GM21619 (cell line): Measurements from ENCODE around the gene CUL3.
"Not testable (repeated sequence)": the region's sequence is repeated elsewhere in the genome, so short reads cannot be mapped to it uniquely, and the experiment has no call there.

Experiments used
- ATAC-seq: cut with Tn5 transposase; IDR thresholded peaks from one replicate; pipeline ENCODE4 v1.9.1; 2021; ENCODE audit not compliant: unreplicated experiment

Gene CUL3

DNA sequence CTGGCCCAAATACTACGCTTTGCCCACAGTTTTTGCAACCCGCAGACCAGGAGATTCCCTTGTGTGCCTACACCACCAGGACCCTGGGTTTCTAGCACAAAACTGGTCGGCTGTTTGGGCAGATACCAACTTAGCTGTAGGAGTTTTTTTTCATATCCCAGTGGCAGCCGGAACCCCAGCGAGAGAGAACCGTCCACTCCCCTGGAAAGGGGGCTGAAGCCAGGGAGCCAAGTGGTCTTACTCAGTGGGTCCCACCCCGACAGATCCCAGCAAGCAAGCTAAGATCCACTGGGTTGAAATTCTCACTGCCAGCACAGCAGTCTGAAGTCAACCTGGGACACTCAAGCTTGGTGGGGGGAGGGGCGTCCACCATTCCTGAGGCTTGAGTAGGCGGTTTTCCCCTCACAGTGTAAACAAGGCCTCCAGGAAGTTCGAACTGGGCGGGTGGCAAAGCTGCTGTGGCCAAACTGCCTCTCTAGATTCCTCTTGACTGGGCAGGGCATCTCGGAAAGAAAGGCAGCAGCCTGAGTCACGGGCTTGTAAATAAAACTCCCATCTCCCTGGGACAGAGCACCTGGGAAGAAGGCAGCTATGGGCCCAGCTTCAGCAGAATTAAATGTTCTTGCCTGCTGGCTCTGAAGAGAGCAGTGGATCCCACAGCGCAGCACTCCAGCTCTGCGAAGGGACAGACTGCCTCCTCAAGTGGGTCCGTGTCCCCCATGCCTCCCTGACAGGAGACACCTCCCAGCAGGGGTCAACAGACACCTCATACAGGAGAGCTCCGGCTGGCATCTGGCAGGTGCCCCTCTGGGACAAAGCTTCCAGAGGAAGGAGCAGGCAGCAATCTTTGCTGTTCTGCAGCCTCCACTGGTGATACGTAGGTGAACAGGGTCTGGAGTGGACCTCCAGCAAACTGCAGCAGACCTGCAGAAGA, 99.8 kb downstream of the CUL3 start:
- not testable (repeated sequence) for ATAC-seq

DNA sequence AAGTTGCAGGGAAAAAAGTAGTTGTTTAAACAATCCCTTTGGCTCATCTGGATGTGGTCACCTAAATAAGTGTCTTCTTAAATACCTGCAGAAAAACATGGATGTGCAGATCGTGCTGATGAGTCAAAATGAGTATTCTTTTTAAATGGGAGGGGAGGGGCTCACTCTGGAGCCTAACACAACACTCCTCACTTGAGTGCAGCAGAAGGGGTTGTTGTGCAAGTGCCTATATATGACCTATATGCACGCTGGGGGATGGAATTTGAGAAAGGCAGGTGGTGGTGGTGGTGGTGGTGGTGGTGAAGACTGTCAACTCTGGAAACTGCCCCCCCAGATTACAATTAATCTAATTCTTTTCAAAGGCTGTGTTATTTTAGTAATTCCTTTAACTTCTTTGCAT, 105.3 kb downstream of the CUL3 start:
- no peak for ATAC-seq

DNA sequence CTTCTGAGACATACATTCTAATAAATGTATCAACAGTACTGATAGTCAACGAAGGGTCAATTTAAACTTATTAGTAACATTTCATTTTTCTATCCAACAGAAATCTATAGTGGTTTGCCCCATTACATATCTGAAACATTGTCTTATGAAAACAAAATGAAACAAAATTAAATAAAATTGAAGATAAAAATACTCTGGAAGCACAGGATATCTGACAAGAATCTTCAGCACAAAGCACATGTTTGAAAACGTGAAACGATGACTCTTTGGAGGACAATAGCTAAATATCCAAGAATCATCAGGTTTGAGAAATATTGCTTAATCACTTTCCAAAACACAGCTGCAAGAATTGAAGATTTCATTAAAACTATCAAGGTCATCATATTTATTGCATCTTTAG, 112.3 kb downstream of the CUL3 start:
- ATAC-seq: no peak

DNA sequence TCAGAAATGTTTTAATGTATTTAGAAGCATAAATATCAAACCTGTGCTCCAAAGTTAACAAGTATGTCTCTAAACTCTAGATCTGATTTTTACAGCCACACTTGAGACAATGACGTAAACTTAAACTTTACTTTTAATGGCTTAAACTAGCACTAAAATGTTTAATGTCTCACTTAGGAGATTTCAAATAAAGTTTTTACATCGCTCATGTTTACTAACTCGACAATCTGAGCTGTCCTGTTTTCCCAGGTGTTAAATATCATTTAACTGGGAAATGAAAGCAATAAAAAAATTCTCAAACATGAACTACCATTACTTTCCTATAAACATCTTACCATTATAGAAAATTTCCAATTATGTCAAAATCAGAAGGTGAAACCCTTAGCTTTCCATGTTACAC, 113.0 kb downstream of the CUL3 start:
- ATAC-seq: no peak

DNA sequence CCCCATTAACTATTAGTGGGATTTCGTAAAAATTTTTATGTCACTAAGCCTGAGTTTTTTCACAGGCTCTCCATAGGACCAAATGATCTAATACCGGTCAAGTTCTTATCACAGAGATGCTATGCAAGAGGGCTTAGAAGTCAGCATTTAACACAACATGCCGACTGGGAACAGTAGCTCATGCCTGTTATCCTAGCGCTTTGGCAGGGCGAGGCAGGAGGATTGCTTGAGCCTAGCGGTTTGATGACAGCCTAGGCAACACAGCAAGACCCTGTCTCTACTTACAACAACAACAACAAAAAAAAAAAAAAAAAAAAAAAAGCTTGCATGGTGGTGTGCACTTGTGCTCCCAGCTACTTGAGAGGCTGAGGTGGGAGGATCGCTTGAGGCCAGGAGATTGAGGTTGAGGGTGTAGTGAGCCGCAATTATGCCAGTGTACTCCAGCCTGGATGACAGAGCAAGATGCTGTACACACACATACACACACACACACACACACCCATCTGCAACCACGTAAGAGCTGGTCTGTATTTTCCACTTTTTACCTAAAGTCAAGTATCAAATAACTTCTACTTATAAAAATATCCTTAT, 115.7 kb downstream of the CUL3 start:
- ATAC-seq: no peak

DNA sequence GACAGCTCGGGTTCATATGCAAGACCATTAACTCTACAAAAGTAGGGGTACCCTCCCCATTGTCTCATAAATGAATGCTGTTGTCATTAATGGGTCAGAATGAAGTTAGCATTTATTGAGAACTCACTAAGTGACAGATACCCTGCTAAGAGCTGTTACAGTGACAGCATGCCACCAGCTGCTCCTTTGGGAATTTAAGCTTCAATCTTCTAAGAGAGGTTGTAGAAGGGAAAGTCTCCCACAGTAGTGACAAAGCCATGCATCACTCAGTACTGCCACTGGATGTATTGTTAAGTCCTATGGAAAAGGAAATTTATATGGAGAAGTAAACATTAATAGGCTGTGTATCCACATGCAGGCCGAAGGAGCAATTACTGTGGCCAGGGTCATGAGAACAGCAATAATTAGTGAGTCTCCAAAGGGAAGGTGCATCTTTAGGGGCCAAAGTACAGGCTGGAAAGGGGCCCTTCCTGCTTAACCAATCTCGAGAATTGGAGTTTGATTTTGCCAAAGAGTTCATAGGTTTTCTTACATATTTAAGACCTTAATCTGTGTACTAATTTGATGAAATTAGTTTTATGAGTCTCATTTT, 118.8 kb downstream of the CUL3 start:
- no peak for ATAC-seq

DNA sequence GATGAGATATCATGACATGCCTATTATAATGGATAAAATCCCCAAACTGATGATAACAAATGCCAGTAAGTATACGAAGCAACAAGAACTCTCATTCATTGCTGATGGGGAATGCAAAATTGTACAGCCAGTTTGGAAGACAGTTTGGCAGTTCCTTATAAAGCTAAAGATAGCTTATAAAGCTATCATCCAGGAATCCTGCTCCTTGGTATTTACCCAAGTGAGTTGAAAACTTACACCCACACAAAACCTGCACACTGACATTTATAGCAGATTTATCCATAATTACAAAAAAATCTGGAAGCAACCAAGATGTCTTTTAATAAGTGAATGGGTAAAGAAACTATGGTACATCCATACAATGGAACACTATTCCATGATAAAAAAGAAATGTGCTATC, 123.8 kb downstream of the CUL3 start:
- no peak for ATAC-seq

DNA sequence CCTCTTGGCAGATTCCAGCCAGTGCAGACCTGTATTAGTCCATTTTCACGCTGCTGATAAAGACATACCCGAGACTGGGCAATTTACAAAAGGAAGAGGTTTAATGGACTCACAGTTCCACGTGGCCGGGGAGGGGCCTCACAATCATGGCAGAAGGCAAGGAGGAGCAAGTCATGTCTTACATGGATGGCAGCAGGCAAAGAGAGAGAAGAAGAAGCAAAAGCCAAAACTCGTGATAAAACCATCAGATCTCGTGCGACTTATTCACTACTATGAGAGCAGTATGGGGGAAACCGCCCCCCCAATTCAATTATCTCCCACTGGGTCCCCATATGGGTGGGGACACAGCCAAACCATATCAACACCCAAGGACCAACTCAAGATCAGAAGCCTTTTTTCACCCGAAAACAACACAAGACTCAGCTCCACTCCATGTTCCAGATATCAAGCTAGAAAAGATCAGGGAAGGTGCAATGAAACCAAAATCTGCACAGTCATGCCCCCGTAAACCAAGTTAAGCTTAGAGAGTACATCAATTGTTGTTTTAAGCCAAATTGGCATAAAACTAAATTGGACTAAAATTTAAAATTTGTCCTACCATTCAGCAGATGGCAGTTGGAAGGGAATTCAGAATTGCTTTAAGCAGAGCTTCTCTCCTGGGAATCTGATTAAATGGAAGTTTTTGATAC, 127.6 kb downstream of the CUL3 start:
- no peak for ATAC-seq

DNA sequence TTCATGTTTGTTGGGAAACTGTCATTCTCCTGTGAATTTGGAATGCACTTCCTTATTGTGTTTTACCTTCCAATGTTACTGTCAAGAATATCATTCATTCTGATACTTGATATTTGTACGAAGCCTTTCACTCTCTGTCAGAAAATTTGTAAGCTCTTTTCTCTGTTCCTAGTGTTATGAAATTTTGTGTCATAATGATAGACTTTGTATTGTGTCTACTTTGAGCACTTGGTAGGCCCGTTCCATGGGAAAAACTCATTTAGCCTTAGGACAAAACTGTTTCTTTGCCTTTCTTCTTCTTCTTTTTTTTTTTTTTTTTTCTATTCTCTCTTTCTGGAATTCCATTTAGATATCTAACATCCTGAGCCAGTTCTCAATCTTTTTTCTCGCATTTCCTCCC, 131.3 kb downstream of the CUL3 start:
- no peak for ATAC-seq

DNA sequence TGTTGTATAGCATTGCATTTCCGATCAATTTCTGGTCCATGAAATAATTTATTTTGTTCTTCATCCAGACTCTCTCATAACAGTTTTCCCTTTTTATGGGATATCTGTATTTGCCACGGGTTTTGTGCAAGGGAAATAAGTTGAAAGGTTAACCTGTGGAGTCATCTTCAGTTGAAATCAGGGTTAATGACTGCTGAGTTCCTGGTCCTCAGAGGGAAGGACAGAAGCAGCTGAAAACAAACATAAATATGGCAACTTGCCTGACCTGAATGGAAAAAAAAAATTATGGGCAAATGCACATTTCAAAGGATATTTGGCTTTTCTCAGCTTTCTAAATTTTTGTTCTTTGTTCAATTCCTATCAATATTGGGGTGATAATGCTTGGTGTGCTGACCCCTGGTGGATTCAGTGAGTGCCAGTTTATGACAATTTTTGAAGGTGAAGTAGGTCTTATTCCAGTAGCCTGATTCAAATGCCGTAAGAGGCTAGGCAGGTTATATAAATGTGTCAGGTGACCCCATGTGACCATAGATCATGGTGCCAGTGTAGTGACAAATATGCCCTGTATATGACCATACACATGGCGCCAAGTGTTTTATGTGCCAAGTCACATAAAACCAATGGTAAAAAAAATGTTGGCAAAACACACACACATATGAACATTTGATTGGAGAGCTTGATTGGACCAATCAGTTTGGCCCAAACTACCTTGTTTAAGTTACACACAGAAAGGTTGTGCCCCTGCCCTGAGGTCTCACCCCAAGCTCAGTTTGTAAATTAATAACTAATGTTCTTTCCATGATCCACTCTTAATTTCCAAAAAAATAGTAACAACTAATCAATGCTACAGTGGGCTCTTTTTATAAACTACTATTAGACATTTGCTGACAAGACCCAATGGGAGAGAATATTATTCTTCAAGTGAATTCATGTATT, 135.7 kb downstream of the CUL3 start:
- peak; percentile 61 for ATAC-seq

DNA sequence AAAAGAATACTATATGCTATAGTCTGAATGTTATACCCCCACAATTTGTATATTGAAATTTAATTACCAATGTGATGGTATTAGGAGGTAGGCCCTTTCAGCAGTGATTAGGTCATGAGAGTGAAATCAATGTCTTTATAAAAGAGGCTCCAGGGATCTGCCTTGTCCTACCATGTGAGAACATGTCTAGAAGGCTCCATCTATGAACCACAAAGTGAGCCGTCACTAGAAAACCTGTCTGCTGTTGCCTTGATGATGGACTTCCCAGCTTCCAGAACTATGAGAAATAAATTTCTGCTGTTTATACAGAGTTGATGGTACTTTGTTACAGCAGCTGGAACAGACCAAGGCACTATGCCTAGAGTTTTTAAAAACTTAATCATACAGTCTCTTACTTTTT, 136.9 kb downstream of the CUL3 start:
- no peak for ATAC-seq

DNA sequence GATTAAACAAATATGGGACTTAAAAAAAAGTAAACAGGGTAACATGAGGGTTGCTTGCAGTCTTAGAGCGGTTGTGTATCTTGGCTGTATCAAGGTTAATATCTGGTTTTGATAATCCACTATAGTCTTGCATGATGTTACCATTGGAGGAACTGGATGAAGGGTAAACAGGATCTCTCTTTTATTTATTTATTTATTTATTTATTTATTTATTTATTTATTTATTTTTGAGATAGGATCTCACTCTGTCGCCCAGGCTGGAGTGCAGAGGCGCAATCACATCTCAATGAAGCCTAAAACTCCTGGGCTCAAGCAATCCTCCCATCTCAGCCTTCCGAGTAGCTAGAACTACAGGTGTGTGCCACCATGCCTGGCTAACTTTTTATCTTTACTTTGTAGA, 140.4 kb downstream of the CUL3 start:
- ATAC-seq: no peak

DNA sequence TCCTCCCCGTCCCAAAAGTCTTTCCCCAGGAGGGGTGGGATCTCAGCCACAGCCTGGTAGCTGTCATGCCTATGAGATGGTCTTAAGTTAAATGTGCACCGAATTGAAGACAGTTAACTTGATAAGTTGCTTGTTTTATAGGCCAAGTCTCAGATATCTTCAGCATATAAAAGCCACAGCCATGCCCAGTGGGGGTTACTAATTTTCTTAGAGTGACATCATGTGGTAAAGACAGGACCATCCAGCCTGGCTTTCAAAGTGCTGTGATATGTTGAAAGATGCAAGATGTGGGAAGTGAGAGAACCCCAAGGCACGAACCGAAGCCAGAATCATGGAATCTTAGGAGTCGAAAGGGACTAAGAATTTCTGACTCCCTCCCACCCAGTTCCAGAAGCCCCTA, 141.1 kb downstream of the CUL3 start:
- ATAC-seq: no peak

DNA sequence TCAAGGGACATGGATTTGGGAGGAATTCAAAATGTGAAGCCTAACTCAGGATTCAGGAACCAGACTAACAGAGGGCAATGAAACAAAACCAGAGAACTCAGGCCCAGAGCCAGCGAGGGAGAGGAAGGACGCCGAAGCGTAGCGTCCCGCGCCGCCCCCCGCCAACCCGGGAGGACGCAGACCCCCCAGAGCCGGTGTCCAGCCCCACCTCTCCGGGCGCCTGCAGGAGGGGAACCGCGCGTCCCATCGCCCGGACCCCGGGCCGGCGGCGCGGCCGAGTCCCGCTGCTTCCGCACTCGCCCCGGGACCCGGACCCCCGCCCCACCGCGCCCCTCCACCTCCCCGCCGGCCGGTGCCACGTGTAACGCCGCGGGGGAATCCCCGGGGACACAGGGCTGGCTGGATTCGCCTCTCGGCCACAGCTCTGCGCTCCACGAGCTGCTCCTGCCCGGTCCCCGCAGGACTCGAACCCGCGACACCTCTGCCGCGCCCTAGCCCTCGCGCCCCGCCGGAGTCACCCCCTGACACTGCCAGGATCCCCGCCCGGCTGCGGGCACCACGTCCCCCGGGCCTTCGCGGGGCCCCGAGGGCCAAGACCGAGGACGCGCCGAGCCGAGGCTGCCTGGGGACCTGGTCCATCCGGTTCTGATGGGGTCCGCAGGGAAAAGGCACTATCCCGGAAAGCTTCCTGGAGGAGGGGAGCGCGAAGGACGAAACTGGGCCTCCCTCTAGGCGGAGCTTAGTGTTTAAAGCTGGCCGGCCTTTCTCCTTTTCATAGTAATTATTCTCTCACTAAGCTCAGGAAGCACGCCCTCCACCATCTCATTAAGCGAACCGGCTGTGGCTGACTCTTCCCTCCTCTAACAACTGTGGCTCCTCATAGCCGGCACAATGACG, 142.8 kb downstream of the CUL3 start:
- peak; percentile 45 for ATAC-seq

DNA sequence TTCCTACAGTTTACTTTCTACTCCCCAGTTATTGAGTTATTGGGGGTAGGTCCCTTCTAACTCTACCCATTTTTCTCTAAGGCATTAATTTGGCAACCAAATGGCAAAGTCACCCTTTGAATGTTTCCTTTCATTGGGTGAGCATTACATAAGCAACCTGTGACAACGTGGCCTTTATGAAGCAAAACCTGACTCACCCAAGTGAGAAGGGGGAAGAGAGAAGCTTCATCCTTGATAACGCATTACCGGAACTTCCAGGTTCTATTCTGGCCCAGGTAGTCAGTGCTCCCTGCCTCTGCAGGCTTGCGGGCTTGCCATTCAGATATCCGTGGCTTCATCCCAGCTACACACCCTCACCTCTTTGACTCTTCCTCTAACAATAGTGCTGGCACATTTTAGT, 144.2 kb downstream of the CUL3 start:
- ATAC-seq: no peak

DNA sequence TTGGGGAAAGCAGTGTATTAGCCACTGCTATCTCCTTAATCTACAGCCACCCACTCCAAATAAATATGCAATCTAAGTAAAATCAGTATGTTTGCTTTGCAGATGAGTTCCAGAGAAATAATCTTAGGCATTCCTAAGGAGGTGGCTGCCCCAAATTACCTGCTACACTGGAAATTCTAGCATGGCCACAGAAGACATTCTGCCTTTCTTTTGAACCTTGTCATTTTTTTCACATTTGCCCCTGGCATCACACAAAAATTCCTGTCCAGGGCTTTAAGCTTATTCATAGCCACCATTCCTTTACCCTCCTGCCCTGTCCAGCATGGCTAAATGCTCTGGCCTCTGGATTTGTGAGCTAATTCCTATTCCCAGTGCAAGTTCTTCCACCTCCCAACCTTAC, 146.4 kb downstream of the CUL3 start:
- no peak for ATAC-seq

DNA sequence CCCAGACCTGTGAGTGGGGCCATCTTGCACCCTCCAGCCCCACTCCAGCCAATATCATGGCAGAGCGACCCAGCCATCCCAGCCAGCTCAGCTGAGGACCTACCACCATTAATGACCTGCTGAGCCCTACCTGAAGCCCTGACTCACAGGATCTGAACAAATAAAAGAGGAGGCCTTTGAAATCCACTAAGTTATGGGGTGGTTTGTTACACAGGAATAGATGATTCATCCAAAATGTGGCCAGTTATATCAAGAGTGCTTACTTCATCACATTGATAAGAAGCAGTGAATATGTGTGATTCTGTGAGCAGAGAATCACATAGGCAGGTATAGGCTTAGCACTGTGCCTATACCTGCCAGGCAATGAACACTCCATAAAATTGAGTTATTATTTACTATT, 148.5 kb downstream of the CUL3 start:
- ATAC-seq: no peak

DNA sequence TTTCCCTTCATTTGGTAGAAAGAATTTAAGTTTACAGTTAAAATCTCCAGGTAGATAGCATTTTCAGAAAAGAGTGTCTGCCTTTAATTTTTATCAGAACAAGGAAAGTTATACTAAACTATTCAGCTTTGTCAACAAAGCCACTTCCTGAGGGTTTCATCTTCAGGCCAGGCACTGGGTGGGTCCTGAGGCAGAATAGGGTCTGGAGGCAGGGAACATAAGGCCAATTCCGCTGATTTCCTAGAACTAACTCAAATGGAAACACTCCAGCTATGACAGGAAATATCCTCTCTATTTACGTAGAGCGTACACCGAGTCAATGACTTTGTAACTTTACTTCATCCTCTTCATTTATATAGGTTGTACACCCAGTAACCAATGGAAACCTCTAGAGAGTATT, 150.5 kb downstream of the CUL3 start:
- ATAC-seq: no peak

DNA sequence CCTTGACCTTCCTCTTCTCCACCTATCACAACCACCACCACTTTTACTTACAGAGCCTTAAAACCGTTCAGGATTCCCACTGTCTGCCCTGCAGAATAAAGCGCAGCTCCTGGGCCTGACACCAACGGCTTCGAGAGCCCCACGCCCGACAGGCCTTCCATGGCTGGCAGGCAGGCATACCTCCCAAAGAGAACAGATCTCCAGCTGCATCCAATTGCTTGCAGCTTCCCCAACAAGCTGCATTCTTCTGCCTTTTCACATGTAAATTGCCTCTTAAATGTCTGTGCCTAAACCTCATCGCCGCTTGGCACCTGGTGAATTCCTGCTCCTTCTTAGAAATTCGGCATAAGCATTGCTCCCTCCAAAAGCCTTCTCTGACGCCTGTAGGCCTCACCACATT, 151.7 kb downstream of the CUL3 start:
- ATAC-seq: no peak
